Measurements from ENCODE around the gene TYSND1.
A peak's percentile ranks its signal among the peaks of the same experiment; 100 is the strongest.
"Not testable (repeated sequence)": the region's sequence is repeated elsewhere in the genome, so short reads cannot be mapped to it uniquely, and the experiment has no call there.

The TYSND1 gene

GRCh38 chr10:70146489-70147258, at the start of gene TYSND1:
Gene TYSND1 (minus strand): TSS chr10:70146700. CDS start chr10:70146586, 114 bp downstream.
- peak; percentile 77 to 79 for DNase-seq (ENCODE audit: low read depth in 1 of 2, low spot score in 1 of 2)

DNA sequence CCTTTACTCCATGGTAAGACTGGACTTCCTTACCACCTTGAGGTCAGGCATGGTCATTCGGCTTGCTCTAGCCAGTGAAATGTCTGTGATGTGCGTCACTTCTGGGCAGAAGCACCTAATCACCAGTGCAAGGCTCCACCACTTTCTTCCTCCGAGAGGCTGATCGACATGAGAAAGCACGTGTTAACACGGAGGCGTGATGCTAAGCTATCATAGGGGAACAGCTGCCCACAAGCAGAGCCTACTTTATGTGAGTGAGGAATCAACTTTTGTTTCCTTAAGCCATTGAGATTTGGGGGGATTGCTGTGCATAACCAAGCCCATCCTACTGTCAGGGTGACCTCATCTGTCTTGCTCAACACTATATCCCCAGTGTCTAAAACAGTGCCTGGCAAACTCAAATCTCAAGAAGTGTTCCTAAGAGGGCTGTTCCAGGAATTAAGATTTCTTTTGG, 46.9 kb upstream of the TYSND1 start:
- no peak for DNase-seq (ENCODE audit: low read depth in 1 of 2, low spot score in 1 of 2)

DNA sequence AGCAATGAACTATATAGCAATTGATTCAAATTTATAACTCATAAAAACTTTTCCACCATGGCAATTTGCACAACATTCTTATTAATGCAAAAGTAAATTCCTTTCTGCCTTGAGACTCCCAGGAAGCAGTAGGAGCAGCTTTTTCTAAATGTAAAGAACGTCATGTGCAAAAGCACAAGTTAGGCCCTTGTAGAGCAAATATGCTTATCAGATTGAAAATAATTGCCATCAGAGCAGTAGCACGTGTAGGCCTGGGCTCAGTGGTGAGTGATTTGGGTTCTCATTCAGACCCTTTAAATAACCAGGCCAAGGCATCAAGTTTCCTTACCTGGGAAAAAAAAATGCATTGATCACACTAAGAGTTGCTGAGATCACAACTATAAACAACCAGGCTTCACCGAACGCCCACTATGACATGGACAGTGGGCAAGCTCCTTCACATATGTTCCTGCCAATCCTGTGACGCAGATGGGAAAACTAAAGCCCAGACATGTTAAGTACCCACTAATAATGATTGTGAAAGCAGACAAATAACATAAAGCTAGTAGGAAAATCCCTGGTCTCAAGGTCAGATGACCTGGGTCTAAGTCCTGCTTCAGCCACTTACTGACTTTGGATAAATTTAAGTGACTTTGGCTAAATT, 45.9 kb upstream of the TYSND1 start:
- no peak for DNase-seq (ENCODE audit: low read depth in 1 of 2, low spot score in 1 of 2)

GRCh38 chr10:70191972-70192305, 45.4 kb upstream of the TYSND1 start:
- no peak for DNase-seq (ENCODE audit: low read depth in 1 of 2, low spot score in 1 of 2)

DNA sequence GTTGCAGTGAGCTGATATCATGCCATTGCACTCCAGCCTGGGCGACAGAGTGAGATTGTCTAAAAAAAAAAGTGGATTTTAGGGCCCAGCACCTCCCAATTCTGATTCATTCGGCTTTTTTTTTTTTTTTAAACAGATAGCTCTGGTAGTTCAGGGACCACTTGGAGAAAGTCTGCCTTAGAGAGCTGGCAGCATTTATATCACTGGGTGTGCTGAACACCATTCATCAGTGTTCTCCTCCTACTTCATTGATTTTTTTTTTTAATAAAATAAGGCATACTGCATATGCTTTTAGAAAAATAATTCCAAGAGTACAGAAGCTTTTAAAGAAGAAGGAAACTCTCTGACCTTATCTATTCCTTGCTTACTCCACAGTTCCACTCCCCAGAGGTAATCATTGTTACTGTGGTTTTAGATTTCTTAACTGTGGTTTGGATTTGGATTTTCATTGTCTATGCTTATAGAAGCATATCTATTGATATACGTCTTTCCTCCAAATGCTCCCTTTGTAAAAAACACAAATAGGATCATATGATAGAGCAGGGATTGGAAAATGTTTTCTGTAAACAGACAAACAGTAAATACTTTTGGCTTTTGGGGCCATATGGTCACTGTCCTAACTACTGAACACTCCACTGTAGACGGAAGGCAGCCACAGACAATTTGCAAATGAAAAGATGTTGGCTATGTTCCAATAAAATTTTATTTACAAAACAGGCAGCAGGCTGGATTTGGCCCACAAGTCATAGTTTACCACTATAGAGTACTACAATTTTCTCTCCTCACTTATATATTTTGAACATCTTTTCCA, 44.9 kb upstream of the TYSND1 start:
- no peak for DNase-seq (ENCODE audit: low read depth in 1 of 2, low spot score in 1 of 2)

DNA sequence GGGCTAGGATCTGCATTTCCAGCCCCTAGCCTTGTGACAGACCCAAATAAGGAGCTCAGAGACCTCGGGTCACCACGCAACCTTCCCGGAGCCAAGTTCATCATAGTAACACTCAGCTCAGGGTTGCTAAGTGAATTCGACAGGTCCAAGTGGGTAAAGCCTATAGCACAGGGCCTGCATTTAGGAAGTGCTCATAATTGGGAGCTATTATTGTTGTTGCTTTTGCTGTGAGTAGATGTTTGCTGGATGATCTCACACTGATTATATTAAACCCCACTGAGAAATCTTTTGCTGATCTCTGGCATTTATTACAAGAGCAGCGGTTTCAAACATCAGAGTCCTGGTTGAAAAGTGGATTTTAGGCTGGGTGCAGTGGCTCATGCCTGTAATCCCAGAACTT, 44.1 kb upstream of the TYSND1 start:
- DNase-seq (ENCODE audit: low read depth in 1 of 2, low spot score in 1 of 2), result no peak

DNA sequence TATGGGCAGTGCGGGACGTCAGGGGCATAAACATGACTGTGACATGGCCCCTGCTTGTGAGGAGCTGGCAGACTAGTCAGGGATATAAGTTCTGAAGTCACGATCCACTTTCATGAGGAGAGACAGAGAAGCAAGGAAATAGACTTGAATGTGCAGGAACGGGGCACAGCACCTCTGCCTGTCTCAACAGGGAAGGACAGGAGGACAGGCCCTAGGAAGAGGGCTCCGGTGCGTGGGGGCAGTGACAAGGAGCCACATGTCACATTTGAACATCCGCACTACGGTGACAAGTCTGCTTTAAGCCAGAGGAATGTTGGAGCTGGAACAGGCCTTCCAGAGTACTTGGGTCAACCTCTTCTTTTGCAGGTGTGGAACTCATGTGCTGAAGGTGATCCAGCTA, 43.6 kb upstream of the TYSND1 start:
- no peak for DNase-seq (ENCODE audit: low read depth in 1 of 2, low spot score in 1 of 2)

DNA sequence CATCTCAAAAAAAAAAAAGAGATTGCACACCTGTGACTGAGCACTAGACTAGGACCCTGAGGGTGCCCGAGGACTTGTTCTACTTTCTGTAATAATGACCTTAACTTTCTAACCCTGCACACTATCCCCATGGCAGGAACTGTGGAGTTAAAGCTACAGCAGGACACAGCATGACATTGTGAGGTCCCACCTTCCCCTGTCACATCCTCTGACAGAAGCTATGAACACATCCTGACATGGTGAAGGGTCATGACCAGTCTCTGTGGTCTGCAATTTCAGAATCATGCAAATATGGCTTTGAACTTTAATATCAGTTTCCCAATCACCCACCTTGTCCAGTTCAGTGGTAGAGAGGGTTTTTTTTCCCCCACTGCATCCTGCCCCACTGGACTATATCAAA, 42.3 kb upstream of the TYSND1 start:
- DNase-seq (ENCODE audit: low read depth in 1 of 2, low spot score in 1 of 2), result no peak

DNA sequence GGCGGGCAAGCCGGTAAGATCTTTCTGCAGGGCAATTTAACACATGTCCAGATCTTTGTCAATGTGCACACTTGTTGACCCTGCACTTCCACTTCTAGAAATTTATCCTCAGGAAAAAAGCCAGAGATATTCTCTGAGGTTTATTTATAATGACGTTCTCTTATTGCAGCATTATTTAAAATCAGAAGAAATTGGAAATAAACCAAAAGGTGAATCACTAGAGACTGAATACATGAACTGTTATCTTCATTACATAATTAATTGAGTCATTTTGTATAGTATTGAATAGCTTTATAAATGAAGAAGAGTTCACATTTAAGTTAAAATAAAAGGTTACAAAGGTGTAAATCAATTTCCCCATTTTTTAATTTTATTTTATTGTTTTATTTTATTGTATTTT, 40.1 kb upstream of the TYSND1 start:
- no peak for DNase-seq (ENCODE audit: low read depth in 1 of 2, low spot score in 1 of 2)

GRCh38 chr10:70186090-70186489, 39.6 kb upstream of the TYSND1 start:
- no peak for DNase-seq (ENCODE audit: low read depth in 1 of 2, low spot score in 1 of 2)

DNA sequence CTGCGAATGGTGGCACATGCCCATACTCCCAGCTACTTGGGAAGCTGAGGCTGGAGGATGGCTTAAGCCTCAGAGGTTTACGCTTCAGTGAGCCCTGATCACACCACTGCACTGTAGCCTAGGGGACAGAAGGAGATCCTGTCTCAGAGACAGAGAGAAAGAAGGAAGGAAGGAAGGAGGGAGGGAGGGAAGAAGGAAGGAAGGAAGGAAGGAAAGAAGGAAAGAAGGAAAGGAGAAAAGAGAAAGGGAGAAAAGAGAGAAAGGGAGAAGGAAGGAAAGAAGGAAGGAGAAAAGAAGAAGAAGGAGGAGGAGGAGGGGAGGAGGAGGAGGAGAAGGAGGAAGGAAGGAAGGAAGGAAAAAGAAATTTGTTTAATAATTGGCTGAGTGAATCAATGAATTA, 36.8 kb upstream of the TYSND1 start:
- no peak for DNase-seq (ENCODE audit: low read depth in 1 of 2, low spot score in 1 of 2)

- DNase-seq (ENCODE audit: low read depth in 1 of 2, low spot score in 1 of 2), result not testable (repeated sequence)
Observed at GRCh38 chr10:70179209-70179608, 32.7 kb upstream of the TYSND1 start.

DNA sequence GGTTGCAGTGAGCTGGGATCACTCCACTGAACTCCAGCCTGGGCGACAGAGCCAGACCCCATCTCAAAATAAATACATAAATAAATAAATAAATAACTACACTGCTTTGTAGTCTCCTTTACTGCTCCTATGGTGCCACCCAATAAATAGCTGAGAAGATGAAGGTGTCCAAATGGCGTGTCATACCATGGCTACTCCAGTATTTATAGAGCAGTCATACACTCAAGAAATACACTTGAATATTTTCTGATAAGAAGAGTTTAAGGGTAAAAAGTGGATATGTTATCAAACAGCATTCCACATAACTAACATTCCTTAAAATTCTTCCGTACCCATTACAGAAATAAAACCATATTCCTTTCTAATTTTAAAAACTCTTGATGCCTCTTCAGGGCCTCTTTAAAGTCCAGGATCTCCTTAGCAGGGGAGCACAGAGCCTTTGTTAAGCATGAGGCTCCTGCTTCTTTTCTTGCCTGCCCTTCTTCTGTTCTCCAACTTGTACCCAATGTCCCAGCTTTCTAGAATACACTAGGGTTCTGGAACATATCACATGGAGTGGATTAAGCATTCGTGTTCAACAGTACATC, 31.7 kb upstream of the TYSND1 start:
- DNase-seq (ENCODE audit: low read depth in 1 of 2, low spot score in 1 of 2), result no peak

DNA sequence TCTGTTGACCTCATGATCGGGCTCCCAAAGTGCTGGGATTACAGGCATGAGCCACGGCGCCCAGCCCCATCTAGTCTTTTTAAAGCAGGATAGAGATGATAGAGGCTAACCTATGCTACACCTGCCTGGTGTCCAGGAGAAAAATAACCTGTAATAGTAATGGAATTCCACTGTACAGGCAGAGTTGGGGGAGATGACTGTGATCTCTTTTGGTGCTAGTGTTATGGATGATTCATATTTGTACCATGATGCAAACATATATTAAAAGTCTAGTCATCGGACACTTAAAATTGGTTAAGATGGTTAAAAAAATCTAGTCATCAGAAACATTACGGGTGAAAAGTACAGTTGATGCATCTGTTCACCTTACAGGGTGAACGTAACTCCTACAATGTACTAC, 29.9 kb upstream of the TYSND1 start:
- no peak for DNase-seq (ENCODE audit: low read depth in 1 of 2, low spot score in 1 of 2)

GRCh38 chr10:70175516-70175915, 29.0 kb upstream of the TYSND1 start:
- DNase-seq (ENCODE audit: low read depth in 1 of 2, low spot score in 1 of 2), result no peak

- DNase-seq (ENCODE audit: low read depth in 1 of 2, low spot score in 1 of 2), result no peak
Observed at GRCh38 chr10:70174058-70174741, 27.7 kb upstream of the TYSND1 start.

DNA sequence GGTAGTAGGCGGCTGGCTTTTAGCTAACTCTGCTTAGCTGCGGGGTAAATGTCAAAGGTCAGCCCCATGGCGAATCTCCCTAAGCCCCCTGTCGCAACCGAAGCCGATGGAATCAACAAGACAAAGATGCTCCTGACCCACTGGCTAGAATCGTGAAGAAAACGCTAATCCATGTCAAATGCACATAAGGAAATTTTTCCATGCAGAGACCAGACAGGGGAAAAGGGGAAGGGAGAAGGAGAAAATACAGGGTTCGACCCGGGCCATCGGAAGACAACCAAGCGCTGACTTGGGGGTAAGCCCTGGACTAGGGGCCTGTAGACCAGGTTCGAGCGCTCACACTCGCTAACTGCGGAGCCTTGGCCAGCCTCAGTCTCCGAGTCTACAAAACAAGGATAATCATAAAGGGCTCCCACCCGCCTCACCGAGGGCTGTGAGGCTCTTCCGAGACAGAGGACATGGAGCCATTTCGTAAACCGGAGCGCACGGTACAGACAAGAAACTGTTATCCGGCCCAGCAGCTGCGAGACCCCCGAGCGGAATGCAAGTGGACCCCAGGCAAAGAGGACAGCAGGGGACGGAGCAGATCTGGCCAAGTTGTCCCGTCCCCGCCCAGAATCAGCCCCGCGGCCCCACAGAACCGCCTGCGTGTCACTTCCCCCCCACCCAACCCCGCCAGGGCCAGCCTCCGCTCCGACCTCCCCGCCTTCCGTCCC, 23.3 kb upstream of the TYSND1 start:
- no peak for DNase-seq (ENCODE audit: low read depth in 1 of 2, low spot score in 1 of 2)

DNA sequence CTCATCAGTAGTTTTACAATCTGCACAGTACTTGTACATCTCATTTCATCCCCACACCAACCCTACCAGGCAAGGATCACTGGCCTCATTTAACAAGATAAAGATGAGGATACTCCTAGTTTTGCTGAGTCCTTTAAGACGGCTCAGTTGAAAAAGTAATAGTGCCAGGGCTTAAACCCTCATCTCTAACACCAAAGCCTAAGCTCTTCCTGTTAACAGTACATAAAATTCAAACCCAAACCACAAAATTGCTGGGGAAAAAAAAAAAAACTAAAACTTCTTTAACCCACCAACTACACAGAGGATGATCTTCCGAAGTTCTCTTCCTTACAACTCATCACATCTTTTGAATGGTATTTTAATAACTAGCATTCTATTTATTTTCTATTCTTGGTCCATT, 22.5 kb upstream of the TYSND1 start:
- DNase-seq (ENCODE audit: low read depth in 1 of 2, low spot score in 1 of 2), result no peak

DNA sequence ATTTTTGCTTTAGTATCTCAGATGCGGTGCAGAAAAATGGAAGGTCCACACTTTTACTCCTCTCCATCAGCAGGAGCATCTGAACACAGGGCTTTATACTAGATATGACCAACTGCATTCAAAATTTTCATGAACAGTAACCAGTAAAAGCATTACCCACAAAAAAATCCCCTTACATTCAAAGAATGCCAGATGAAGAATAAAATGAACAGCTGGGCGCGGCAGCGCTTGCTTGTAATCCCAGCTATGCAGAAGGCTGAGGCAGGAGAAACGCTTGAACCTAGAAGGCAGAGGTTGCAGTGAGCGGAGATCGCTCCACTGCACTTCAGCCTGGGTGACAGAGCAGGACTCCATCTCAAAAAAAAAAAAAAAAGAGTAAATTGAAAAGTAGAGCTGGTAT, 20.7 kb upstream of the TYSND1 start:
- no peak for DNase-seq (ENCODE audit: low read depth in 1 of 2, low spot score in 1 of 2)

DNA sequence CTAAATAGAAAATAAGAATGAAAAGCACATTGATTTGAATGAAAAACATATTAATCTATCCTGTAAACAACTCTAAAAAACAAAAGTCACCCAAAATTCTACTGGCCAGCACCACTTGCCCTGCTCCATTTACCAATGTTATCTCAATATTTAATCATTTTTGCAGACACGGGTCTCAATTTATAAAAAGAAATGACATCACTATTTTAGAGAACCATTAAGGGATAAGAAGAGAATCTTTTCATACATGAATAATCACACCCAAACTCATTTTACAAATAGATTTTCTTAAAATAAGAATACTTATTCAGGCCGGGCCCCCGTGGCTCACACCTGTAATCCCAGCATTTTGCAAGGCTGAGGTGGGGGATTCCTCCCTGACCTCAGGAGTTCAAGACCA, 19.9 kb upstream of the TYSND1 start:
- DNase-seq (ENCODE audit: low read depth in 1 of 2, low spot score in 1 of 2), result no peak

DNA sequence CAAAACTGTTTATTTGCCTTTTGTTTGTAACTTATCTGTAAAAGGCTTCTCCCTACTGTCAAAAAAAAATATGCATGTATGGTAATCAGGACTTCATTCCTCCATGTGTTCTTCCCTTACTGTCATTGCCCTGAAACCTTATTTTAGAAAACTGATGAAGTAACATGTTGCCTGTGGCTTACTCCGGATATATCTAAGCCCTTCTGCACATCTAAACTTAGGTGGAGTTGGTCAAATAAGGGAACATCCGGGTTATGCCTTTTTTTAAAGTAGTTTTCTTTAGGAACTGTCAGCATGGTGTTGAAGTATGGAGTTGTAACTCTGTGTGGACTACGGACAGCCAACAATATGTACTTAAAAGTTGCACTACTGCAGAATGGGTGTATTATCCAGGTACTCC, 17.7 kb upstream of the TYSND1 start:
- DNase-seq (ENCODE audit: low read depth in 1 of 2, low spot score in 1 of 2), result no peak

All from stimulated activated CD4-positive, alpha-beta T cell treated with anti-CD3 and anti-CD28 coated beads, Interleukin-15, amount 100 ng/mL, for 1 hour (primary cell).